ENCODE results near the gene MYO15B.

MYO15B gene

DNA sequence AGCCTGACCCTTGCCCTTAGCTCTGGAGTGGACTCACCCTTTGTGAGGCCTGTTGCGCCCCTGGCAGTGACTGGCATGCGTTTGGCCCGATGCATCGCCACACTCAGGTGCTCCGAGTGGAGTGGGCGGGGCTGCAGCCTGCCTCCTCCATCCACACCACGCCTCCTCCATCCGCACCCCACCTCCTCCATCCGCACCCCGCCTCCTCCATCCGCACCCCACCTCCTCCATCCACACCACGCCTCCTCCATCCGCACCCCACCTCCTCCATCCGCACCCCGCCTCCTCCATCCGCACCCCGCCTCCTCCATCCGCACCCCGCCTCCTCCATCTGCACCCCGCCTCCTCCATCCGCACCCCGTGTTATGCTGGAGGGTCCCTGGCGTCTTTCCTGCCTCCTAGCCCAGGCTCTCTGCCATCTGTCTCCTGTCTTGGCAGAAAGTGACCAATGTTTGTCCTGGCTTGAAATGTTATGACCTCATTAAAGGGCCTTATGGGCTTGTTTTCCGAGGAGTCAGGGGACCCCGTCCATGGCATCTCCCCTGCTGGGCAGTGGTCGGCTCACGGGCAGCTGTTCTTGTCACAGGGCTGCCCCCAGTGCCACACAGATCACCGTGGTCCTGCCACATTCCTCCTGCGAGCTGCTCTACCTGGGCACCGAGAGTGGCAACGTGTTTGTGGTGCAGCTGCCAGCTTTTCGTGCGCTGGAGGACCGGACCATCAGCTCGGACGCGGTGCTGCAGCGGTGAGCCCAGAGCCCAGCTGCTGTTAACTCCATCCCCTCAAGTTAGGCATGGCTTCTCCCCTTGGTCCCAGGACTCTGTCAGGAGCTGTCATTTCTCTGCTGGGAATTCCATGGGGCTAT lies 28.7 kb upstream of the MYO15B start:
- DNase-seq = no peak

DNA sequence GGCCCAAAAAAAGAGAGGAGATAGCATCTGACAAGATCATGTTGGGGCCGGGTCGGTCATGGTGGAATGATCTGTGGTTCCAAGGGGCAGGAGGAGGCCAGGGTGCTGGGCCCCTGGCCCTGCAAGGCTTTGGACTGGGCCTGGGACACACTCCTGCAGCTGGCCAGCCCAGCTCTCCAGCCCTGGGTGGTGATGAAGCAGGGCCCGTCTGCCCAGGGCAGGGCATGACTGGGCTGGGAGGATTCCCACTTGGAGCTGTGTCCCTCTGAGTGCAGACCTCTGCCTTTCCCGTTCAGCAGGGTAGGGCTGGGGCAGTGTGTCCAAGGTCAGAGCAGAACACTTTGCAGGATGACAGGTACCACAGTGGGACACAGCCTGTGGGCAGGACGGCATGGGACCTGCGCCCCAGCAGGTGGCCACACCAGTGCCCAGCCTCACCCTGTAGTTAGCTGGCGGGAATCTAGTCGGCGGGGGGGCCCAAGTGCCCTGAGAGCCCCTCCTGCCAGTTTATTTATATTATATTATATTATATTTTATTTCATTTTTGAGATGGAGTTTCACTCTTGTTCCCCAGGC lies 27.6 kb upstream of the MYO15B start:
- no peak for DNase-seq

GRCh38 chr17:75561927-75562603 lies 25.5 kb upstream of the MYO15B start:
- DNase-seq = no peak

- DNase-seq = no peak
These were observed 24.4 kb upstream of the MYO15B start for GRCh38 chr17:75563063-75563758.

- DNase-seq = no peak
These were observed 23.4 kb upstream of the MYO15B start for GRCh38 chr17:75564195-75564594.

- no peak for DNase-seq
These were observed 22.5 kb upstream of the MYO15B start for GRCh38 chr17:75565066-75565465.

- no peak for DNase-seq
These were observed 22.0 kb upstream of the MYO15B start for GRCh38 chr17:75565618-75566017.

DNA sequence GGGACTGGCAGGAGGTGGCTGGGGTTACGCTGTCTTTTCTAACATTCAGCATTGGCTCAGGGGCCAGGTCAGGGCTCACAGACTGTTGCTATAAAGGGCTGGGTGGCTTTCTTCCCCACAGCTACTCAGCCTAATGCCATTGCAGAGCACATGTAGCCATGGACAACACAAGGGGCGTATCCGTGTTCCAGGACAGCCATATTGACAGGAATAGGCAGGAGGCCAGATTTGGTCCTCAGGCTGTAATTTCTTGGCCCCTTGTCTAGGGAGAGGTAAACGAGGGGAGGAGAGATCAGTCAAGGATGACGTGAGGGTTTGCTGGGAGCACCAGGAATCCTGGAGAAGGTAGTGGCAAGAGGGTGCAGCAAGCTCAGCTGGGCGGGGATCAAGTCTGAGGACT lies 21.2 kb upstream of the MYO15B start:
- DNase-seq = no peak

DNA sequence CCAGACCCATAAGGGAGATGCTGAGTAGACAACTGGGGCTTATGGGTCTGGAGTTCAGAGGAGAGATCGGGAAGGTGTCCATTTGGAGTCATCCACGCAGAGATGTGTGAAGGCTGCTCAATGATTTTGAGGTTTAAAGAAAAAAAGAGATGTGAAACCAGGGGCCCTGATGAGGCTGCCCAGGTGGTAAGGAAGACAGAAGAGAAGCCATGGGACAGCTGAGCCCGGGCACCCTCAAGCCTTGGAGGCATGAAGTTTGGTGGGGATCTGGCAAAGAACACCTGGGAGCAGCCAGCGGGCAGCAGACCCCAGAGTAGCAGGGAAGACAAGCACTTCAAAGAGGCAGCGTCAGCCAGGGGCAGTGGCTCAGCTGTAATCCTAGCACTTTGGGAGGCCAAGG lies 20.8 kb upstream of the MYO15B start:
- no peak for DNase-seq

- DNase-seq = no peak
These were observed 19.0 kb upstream of the MYO15B start for GRCh38 chr17:75568412-75569255.

DNA sequence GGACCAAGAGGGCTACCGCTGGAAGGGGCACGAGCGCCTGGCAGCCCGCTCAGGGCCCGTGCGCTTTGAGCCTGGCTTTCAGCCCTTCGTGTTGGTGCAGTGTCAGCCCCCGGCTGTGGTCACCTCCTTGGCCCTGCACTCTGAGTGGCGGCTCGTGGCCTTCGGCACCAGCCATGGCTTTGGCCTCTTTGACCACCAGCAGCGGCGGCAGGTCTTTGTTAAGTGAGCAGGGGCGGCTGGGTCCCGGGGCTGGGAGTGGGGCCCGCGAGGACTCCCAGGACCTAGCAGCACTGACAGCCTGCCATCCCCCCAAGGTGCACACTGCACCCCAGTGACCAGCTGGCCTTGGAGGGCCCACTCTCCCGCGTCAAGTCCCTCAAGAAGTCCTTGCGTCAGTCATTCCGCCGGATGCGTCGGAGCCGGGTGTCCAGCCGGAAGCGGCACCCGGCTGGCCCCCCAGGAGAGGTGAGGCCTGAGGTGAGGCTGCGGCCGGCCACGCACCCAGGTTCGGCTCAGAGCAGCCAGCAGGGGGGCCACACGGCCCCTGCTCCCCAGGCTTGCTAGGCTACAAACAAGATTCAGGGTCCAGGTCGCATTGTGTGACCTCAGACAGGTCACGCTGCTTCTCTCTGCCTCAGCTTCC lies 17.4 kb upstream of the MYO15B start:
- DNase-seq = no peak

- DNase-seq = no peak
These were observed 16.8 kb upstream of the MYO15B start for GRCh38 chr17:75570772-75571171.

DNA sequence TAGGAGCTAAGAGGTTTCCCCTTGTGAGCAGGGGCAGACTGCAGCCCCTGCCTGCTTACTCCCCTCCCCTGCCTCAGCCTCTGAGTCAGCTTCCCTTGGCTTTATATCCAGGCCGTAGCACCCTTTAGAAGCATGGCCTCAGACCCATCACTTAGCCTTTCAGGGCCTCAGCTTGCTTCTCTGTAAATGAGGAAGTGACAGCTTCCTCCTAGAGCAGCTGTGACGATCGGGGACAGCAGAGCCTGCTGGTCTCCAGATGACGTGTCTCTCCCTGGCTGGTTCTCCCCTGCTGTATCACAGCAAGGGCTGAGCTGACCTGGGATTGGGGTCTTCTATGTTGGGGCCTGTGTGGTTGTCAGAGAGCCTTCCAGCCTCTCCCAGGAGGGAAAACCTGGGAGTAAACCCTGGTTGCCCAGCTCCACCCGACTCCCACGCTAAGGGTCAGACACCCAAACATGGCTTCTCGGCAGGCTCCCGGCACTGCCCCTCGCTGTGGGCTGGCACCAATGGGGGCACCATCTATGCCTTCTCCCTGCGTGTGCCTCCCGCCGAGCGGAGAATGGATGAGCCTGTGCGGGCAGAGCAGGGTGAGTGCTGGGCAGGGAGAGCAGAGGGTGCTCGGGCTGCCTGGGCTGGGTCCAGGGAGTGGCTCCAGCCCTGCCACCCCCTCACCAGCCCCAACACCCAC lies 16.3 kb upstream of the MYO15B start:
- DNase-seq = no peak

- no peak for DNase-seq
These were observed 15.8 kb upstream of the MYO15B start for GRCh38 chr17:75571885-75572215.

GRCh38 chr17:75572713-75573539 lies 14.7 kb upstream of the MYO15B start:
- DNase-seq = no peak

DNA sequence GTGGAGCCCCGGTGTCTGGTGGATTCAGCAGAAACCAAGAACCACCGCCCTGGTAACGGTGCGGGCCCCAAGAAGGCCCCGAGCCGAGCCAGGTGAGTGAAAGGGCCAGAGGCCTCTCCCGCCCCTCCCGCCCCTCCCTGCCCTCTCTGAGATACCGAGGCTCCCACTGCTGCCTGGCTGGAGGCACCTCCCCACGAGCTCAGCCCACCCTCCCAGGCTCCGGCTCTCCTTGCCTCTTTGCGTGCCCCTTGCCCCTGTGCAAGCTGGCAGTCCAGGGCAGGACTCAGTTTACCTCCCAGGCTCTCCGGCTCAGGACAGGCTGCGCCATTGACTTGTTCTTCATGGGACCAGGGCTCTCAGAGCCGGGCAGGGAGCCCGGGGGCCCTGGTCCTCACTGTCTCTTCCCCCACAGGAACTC lies 14.1 kb upstream of the MYO15B start:
- DNase-seq = no peak

DNA sequence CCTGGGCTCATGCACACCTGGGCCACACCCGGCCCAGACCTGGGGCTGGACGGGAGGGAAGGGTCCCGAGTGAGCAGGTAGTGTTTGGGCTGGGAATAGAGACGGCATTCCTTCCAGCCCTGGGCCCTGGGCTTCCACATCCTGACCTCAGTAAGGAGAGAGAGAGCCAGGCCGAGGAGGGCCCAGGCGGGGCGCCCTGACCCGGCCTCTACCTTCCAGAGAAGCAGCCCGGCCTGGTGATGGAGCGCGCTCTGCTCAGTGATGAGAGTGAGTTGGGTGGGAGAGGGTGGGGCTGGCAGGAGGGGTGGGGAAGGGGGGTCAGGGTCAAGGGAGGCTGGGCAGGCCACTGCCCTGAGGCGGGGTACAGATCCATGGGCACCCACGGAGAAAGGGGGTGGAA lies 13.6 kb upstream of the MYO15B start:
- no peak for DNase-seq

DNA sequence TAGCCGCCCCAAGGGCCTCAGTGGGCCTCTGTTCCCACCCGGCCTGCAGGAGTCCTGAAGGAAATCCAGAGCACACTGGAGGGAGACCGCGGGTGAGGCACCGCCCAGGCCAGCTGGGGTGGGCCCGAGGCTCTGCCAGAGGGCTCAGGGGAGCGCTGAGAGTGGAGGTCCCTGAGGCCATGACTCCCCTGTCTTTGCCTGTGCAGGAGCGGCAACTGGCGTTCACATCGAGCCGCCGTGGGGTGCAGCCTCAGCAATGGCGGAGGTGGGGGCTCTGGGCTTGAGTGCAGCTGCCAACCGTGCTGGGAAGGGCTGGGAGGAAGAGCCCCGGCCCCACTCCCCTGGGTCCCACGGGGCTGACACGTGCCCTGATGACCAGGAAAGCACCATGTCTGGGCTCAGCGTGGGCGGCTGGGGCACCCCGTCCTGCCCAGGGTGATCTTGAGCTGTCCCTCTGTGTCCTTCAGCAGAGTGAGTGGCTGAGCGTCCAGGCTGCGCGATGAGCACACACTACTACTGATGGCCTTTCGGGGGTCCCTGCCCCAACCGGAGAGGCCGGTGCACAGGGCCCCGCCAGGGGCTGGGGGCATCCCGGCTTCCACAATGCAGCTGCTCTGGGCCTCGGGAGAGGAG lies 13.1 kb upstream of the MYO15B start:
- DNase-seq = no peak

GRCh38 chr17:75575197-75575596 lies 12.4 kb upstream of the MYO15B start:
- no peak for DNase-seq

DNA sequence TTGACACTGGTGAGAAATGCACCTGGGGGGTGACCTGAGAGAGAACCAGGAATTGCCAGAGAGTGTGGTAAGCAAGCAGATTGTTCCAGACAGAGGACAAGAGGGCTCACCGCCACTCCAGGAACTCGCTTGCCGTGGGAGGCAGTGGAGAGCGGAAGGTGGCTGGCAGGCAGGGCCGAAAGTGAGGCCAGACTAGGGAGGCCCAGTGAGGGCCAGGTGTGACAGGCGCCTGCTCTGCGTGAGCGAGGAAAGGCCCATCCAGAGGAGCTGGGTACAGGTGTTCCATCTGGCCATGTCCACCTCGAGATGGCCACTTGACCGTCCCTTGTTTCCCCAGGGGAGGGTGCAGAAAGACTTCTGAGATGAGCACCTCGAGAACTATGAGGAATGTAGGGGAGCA lies 11.9 kb upstream of the MYO15B start:
- DNase-seq = no peak

Data from T-helper 9 cell (primary cell).